NCI-H2196 treated with DMSO at 0.1 percent for 48 hours (cell line): ENCODE measurements around the gene CCDC97.
"Not testable (repeated sequence)": the region's sequence is repeated elsewhere in the genome, so short reads cannot be mapped to it uniquely, and the experiment has no call there.

ENCODE experiments used
- DNase-seq: peaks from one replicate; lab custom pipeline; 2025; ENCODE audit not compliant: unreplicated experiment; lab: John Stamatoyannopoulos, UW

Gene CCDC97

DNA sequence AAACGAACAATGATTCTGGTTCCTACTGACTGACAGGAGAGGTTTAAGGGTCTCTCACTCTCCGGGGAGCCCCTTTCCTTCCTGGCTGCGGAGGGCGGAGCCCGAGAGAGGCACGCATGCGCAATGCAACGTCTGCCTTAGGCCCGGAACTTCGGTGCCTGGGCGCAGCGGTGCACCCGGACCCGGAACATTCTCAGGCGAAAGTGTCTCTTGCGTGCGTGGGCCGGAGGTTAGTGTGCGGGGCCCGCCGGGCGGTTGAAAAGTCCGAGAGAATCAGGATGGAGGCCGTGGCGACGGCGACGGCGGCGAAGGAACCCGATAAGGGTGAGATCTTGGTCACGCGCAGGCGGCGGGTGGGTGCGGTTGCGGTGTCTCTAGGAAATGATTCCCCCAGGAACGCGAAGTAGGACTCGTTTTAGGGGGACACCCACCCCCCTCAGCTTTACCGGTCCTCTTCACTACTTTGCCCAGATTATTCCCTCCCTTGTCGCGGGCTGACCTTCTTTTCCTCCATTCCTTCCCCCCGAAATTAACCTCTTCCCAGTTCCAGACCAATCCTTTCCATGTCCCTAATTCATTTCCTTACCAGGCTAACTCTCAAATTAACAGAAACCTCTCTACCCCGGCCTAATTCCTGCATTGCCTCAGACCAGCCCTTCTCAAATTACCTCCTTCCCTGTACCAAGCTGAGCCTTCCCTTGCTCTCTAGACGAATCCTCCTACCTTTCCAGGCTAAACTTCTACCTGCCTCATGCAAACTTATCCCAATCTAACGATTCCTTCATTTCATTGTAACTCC lies at the start of gene CCDC97:
TSS of gene CCDC97 (plus strand) at position 140 of the 799 bp plus-strand sequence. CDS start at position 279, 139 bp downstream.
- peak; percentile 68 for DNase-seq

DNA sequence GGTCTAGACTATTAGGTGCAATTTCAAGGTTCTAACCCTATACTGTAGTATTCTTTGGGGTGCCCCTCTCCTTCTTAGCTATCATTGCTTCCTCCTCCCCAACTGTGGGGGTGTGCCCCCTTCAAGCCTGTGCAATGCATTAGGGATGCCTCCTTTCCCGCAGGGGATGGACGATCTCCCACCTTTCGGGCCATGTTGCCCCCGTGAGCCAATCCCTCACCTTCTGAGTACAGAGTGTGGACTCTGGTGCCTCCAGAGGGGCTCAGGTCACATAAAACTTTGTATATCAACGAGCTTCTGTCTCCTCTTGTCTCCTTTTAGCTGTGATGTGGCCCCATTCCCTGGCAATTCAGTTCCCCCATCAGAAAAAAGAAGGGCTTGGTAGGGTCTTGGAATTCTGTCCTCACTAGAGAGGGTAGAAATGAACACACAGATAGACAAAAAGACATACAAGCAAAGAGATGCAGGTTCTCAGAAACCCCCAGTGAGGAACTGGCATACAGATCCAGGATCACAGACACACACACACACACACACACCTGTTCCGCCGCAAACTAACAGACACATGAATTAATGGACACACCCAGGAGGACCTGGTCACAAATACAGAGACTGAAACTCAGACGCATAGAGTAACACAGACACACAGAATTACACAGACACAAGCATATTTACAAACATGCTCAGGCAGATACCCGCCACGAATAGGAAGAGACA lies 48.3 kb upstream of the CCDC97 start:
- no peak for DNase-seq

DNA sequence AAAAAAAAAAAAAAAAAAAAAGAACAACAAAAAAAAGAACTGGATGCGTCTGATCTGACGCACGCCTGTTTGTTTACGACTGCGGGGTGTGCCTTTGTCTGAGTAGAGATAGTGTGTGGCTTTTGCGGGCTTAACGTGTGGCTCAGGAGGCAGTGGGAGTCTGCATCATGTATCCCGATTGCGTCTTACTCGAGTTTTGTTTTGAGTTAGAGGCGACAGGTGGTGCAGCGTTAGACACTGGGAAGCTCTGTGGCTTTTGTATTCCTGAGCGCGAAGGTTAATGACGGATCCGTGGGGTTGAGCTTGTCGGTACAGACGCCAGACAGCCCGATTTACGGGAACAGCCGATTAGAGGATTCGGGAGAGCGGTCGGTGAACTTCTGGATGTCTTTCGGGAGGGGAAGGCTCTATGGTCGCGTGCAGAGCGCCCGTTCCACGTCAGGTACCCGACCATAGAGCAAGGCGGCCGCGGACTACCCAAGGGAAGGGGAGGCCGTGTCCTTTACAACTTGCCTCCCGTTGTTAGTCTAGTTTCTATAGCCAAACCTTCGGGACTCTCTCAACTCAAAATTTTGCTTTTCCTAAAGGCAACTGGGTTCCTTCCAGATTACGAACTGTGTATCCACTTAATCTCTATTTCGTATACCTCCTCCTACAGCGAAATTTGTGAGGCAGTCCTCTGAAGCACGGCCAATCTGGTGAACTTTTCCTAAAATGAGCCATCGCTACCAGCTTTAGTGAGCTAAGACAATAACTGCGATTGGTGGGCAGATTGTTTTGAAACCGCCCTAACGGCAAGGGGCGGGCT lies 46.7 kb upstream of the CCDC97 start:
- peak; percentile 57 for DNase-seq

DNA sequence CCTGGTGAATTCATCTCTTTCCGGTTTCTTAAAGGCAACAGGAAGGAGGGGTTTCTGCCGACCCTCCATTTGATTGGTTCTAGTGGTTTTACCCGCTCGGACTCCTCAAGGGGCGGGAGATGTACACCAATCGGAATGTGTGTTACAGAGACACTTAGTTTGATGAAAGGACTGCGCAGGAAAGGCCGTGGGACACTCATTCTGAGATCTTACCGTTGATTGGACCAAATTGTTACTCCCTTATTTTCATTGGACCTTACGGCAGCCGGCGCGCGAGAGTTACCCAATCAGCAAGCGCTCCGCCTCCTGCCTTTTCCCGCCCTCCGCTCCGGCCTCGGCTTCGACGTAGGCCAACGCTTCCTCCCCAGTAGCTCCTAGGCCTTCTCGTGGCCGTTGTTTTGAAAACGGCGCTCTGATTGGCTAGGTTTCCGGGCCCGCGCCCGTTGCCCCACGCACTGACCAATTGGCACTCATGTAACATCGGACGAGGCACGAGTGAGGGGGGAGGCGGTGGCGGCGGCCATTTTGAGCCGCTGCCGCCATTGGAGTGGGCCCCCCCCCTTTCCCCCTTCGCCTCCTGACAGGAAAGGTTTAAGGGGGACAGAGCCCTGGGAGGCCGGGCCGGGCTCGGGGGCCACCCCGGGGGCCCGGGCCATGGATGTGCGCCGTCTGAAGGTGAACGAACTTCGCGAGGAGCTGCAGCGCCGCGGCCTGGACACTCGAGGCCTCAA lies 46.0 kb upstream of the CCDC97 start, which contains the start of gene HNRNPUL1:
TSS of gene HNRNPUL1 (plus strand) at position 523 of the 731 bp plus-strand sequence. CDS start at position 655, 132 bp downstream.
- DNase-seq, result peak; percentile 100

DNA sequence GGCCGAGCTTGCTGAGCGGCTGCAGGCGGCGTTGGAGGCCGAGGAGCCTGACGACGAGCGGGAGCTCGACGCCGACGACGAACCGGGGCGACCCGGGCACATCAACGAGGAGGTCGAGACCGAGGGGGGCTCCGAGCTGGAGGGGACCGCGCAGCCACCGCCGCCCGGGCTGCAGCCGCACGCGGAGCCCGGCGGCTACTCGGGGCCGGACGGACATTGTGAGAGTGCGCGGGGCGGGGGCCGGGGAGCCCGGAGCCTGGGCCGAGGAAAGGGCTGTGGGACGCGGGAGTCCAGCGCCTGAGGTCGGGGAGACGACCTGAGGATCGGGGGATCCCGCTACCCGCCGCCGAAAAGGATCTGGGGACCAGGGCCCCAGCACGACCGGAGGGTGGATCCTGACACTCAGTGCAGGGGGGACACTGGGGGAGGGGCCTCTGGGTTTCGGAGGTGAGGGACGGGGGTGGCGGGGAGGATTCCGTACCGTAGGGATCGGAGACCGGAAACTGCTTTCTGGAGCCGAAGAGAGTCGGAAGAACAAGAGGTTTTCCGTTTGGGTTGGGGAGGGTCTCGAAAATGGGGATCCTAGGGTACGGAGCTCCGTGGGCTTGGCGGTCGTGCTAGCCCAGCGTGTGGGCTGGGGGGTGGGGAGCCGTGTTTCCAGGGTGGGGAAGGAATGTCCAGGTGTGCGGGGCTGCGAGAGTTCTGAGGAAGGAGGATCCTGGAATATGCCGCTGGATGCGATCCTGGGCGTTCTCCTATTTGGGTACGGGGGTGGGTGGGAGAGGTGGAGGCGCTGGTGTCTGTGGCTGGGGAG lies 45.2 kb upstream of the CCDC97 start:
- DNase-seq, result no peak

DNA sequence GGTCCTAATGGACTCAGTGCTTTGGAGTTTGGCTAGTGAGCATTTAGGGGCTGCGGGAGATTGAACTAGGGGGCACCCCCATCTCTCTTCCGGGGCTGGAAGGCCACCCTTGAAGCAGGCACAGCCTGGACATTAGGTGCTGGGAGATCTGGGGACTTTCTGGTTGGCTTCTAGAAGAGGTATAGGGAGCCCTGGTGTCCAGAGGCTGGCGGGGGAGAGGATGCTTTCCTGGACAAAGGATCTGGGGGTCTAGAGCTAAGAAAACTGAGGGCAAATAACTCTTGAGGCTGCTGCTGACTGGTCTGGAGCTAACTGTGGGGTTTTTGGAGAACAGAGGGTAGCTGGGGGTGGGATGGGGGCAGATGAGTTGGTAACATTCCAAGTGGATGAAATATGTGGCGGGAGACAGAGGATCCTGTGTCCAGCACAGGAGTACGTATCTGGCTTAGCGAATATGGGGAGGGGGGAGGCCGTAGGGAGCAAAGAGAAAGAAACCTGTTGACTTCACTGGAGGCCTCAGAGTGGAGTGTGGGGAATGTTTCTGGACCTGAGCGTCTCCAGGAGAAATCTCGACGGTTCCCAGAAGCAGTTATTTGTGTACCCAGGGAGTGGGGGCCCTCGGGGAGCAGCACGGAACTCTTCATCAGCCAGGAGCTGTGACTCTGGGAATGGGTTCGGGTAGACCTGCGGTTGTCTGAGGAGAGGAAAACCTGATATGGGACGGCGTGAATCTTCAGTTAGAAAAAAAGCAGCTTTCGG lies 44.4 kb upstream of the CCDC97 start:
- DNase-seq, result no peak

DNA sequence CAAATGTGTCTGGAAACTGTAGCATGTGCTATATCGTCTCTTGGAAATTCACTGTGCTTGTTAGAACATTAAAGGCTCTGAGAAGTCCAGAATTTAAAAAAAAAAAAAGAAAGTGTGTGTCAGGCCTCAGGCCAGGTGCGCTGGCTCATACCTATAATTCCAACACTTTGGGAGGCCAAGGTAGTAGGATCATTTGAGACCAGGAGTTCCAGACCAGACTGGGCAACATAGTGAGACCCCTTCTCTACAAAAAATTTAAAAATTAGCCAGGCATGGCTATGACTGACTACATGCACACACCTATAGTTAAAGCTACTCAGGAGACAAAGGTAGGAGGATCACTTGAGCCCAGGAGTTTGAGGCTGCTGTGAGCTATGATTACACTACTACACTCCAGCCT lies 40.9 kb upstream of the CCDC97 start:
- no peak for DNase-seq

DNA sequence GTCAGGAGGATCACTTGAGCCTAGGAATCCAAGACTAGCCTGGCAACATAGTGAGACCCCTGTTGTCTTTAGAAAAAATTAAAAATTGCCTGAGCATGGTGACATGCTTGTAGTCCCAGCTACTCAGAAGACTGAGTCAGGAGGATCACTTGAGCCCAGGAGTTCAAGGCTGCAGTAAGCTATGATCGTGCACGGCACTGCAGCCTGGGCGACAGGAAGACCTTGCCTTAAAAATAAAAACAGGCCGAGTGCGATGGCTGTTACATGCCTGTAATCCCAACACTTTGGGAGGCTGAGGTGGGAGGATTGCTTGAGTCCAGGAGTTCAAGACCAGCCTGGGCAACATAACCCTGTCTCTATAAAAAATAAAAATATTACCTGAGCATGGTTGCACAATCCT lies 40.4 kb upstream of the CCDC97 start:
- DNase-seq, result no peak

DNA sequence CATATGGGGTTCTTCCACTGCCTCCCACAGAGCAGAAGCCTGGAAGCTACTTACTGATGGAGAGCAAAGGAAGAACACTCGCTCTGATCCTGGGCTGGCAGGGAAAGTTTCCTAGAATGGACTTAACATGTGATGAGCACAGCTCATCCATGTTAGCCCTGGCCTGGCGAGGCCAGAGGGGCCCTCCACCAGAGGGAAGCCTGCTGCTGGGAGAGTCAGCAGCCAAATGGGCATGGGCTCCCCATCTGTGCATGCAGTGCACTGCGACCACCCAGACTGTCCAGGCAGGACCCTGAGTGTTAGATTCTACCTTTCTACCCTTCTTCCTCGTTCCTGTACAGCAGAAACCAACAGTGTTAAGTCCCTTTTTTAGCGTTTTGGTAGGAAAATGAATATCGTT lies 36.9 kb upstream of the CCDC97 start:
- DNase-seq, result no peak

DNA sequence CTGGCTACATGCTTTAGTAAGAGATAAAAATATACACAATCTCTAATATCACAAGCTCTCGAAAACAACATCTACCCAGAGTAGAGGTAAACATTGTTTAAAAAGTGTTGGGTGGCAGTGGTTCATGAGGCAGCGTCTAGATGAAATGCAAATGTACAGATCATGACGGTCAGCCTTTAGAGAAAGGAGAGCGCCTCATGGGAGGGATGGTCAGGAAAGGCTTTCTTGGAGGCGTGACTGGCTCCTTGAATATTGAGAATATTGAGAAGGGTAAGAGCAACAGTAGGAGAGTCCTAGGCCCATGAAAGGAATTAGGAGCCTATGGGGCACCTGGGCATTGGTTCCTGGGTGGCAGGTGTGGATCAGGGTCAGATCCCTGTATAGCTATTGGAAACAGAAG lies 35.2 kb upstream of the CCDC97 start:
- DNase-seq, result no peak

DNA sequence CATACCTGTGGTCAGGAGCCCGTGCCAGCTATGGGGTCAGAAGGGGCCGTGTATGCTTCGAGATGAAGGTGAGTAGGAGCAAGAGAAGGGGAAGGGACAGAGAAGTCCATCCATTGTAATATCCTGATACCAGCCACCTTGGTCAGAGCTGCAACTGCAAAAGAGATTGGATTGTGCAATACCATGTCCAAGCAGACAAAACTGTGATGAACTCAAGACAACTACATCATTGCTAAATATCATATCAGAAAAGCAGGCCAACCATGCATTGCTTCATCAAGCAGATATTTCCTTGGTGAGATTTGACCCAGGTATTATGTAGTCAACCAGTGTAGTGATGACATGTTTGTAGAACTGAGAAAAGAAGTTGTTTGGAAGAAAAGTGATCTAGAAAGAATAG lies 33.7 kb upstream of the CCDC97 start:
- DNase-seq, result no peak

DNA sequence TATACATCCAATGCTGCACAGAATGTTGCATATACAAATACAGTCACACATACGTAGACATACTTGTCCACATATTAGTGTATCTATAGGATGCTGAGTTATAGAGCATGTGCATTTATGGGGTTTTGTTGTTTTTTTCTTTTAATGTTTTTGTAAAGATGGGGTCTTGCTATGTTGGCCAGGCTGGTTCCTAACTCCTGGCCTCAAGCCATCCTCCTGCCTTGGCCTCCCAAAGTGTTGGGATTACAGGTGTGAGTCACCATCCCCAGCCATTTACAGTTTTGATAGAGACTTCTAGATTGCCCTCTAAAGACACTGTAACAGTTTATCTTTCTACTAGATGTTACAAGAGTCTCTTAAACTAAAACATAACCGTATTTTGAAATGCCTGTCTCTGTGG lies 31.5 kb upstream of the CCDC97 start:
- DNase-seq, result no peak

DNA sequence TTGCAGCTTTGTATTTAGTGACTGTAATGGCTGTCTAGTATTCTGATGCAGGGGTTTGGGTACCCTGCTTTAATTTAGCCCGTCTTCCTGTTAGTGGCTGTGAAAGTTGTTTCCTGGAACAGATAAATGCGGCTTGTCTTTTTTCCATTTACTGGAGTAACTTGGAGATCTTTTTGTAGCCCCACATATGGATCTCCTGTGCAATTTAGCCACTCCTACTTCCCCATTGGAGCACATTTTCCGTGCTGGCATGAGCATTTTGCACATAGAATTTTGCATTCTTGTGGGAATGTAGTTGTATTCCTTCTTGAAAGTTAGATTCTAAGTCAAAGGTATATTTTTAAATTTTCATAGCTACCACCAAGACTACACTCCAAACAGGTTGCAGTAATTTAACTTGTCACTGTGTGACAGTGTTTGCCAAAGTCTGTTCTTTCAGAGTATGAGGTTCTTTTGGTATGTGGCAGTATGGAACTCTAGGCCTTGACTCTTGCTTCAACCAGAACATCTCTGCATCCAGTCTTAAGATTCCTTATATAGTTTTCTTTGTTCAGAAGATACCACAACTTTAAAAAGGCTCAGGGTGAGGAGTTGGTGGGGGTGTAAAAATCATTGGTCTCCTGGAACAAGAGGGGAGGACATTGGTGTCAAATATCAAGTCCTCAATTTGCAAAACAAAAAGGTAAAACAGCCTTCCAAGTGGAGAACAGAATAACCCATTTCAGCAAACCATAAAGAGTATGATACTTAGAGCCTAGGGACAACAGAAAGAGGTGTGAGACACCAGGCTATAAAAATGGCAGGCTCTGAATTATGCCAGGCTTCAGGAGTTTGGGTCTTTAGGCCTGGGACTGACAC lies 21.1 kb upstream of the CCDC97 start:
- DNase-seq, result no peak

DNA sequence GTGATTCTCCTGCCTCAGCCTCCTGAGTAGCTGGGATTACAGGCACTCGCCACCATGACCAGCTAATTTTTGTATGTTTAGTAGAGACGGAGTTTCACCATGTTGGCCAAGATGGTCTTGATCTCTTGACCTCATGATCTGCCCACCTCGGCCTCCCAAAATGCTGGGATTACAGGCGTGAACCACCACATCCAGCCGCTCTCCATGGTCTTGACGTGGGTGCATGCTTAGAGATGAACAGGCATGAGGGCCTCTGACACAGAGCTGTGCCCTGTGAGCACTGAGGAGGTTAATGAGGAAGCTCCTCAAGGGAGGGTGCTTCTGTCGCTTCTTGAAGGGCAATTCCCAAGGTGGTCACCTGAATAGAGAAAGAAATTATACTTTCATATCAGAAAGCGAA lies 20.2 kb upstream of the CCDC97 start:
- not testable (repeated sequence) for DNase-seq

DNA sequence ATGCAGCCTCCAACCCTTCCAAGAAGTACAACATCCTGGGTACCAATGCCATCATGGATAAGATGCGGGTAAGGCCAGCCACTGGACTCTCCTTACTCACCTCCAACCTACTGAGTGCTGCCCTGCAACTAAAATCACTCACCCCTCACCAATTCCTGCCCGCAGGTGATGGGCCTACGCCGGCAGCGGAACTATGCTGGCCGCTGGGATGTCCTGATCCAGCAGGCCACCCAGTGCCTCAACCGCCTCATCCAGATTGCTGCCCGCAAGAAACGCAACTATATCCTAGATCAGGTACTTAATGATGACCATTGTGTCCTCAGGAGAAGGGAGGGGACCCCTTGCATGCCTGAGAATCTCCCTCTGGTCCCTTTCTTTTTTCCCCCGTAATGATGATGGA lies 15.6 kb upstream of the CCDC97 start:
- no peak for DNase-seq

DNA sequence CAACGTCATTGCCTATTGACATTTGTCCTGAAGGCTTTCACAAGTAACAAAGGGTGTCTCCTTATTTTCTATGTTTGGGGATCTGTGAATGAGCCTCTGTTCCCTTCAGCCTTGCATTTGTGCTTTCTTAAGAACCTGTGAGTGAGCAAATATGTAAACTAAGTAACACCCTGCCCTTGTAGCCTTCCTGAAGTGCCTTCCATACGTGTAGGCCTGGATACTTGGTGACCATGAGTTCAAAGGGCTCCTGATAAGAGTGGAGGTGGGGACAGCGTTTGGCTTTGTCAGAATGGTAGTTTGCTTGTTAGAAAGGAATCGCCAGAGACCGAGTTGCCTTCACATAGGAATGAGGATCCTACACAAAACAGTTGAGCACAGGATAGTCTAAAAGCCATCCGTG lies 14.5 kb upstream of the CCDC97 start:
- no peak for DNase-seq

DNA sequence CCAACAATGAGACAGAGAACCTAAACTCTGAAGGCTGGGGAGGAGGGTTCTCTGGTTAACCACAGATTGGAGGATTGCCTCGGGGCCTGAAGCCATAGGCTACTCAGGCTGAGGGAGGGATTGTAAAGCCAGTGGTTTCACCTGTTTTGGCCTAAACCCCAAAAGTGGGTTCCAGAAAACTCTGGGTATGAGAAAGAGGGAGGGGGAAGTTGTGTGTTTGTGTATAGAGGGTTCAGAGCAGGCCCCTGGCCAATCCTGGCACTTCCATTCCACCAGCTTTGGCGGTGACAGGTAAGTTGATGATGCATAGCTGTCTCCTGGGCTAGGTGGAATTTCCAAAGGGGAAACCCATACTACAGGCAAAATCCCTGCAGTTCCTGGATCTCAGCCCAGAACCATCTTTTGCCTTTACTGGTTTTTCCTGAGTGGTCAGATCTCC lies 13.5 kb upstream of the CCDC97 start:
- no peak for DNase-seq

DNA sequence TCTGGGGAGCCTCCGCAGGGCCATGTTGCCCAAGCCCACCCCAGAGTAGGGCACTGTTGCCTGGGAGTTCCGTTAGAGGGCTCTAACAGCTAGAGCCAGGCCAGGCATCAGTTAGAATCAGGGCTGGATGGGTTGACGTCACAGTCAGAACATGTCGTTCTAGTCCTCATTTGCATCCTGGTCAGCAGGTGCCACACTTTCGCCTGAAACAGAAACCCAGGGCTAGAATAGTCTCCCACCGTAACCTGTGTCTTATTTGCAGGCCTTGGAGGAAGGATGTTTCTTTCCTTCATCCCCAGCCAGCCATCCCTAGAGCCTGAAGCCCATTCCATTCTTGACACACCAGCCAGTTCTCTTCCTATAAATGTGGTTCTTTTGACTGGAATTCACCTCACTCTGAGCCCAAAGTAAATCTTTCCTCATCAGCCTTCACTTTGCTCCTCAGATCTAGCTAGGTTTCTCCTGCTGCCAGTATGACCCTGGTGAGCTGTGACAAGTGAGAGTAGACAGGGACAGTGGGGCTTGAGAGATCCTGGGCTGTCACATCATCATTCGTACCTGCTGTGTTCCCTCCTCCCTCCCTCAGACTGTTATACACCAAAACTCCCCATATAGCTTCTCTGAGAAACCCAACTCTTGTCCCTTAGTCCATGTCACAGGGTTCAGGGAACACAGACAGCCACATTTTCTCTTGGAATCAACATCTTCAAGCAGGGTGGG lies 12.2 kb upstream of the CCDC97 start:
- DNase-seq, result no peak
